Activated naive CD8-positive, alpha-beta T cell (primary cell): ENCODE measurements around the gene CEP350.

Source experiments
- H3K27ac Mint-ChIP-seq: one replicate; pipeline ENCODE4 v1.8.0; 2021; ENCODE audit warnings: mixed read lengths
- H3K27me3 Mint-ChIP-seq: one replicate; pipeline ENCODE4 v1.8.0; 2021; ENCODE audit warnings: mixed read lengths
- H3K36me3 Mint-ChIP-seq: one replicate; pipeline ENCODE4 v1.8.0; 2021; ENCODE audit warnings: mixed read lengths
- H3K4me1 Mint-ChIP-seq: one replicate; pipeline ENCODE4 v1.8.0; 2021; ENCODE audit warnings: low read depth, mixed read lengths
- H3K4me3 Mint-ChIP-seq: one replicate; pipeline ENCODE4 v1.8.0; 2021; ENCODE audit warnings: mild to moderate bottlenecking, mixed read lengths
- H3K9me3 Mint-ChIP-seq: one replicate; pipeline ENCODE4 v1.8.0; 2021; ENCODE audit warnings: low read depth, mixed read lengths

The CEP350 gene

GRCh38 chr1:180155182-180155682, 200.6 kb downstream of the CEP350 start:
- Mint-ChIP-seq H3K9me3 (no peaks in the 10 kb centered on the region), H3K4me1 (peaks cover 35% of the 10 kb centered on the region), H3K36me3 (no peaks in the 10 kb centered on the region)

GRCh38 chr1:180156201-180156600, 201.6 kb downstream of the CEP350 start:
- Mint-ChIP-seq H3K9me3 (no peaks in the 10 kb centered on the region), H3K27me3 (no peaks in the 10 kb centered on the region), H3K4me3 (peak overlapping the region; percentile 93), H3K36me3 (no peaks in the 10 kb centered on the region), H3K4me1 (peaks cover 37% of the 10 kb centered on the region), H3K27ac (no peak overlapping the region)

More at GRCh38 chr1:180155182-180155682, 200.6 kb downstream of the CEP350 start:
- peak overlapping the region; percentile 93 for H3K4me3 Mint-ChIP-seq
- no peaks in the 10 kb centered on the region for H3K27me3 Mint-ChIP-seq
- peak overlapping the region; percentile 89 for H3K27ac Mint-ChIP-seq

DNA sequence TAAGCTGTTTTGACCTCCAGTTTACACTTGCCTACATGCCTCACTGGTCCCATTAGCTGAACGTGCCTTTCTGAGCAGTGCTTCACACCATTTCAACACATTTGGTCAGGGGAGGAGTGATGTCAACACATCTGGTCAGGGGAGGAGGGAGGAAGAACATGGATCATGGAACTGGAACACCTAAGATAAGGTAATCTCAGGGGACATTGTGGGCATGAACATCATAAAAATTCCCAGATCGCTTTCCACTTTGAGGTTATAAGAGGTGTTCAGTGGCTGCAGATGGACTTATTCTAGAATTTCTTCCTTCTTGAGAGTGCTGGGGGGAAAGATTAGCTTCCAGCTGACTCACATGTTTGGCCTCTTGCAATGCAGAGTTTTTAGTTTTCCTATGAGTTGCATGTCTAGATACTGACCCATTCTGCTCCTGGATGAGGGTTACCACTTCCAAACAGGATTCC, 202.1 kb downstream of the CEP350 start:
- Mint-ChIP-seq H3K27ac (peak overlapping the region; percentile 17), H3K9me3 (no peaks in the 10 kb centered on the region), H3K4me3 (peak overlapping the region; percentile 93), H3K4me1 (peaks cover 37% of the 10 kb centered on the region), H3K36me3 (no peaks in the 10 kb centered on the region), H3K27me3 (no peaks in the 10 kb centered on the region)

- H3K27ac Mint-ChIP-seq, result peak overlapping the region; percentile 17
- no peaks in the 10 kb centered on the region for H3K9me3 Mint-ChIP-seq
- H3K27me3 Mint-ChIP-seq, result no peaks in the 10 kb centered on the region
- H3K4me3 Mint-ChIP-seq, result peak overlapping the region; percentile 93
- H3K36me3 Mint-ChIP-seq, result no peaks in the 10 kb centered on the region
- peaks cover 37% of the 10 kb centered on the region for H3K4me1 Mint-ChIP-seq
These were observed 202.5 kb downstream of the CEP350 start for GRCh38 chr1:180157108-180157507.

DNA sequence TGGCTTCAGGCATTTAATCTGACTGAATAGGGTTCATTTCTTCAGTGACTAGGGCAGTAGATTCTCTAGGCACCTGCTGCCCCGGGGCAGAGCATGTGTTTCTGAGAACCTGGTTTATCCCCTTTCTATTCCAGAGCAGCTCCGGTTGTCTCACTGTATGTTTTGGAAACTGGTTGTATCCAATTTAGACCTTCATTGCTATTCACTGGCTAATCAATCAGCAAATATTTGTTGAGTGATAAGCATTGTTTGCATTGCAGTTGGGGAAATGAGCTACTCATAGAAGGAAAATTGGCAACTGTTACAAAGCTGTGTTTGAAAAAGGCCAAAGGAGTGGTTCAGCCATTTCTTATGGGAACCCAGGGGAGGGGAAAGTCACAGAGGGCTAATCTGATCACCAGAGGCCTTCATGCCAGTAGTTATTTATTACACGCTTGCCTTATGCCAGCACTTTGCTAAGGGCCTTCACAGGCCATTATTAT, 203.0 kb downstream of the CEP350 start:
- Mint-ChIP-seq H3K36me3 (no peaks in the 10 kb centered on the region), H3K27me3 (no peaks in the 10 kb centered on the region), H3K4me1 (peaks cover 37% of the 10 kb centered on the region), H3K27ac (no peak overlapping the region), H3K9me3 (no peaks in the 10 kb centered on the region), H3K4me3 (no peak overlapping the region)

GRCh38 chr1:180158149-180159147, 203.8 kb downstream of the CEP350 start:
- Mint-ChIP-seq H3K4me3 (no peak overlapping the region), H3K4me1 (peaks cover 36% of the 10 kb centered on the region), H3K27ac (no peak overlapping the region)

GRCh38 chr1:180160357-180160756, 205.7 kb downstream of the CEP350 start:
- Mint-ChIP-seq H3K4me3 (no peak overlapping the region), H3K36me3 (peaks cover 1% of the 10 kb centered on the region), H3K27ac (no peak overlapping the region), H3K9me3 (no peaks in the 10 kb centered on the region), H3K4me1 (peaks cover 29% of the 10 kb centered on the region), H3K27me3 (no peaks in the 10 kb centered on the region)

More at GRCh38 chr1:180158149-180159147, 203.8 kb downstream of the CEP350 start:
- Mint-ChIP-seq H3K9me3 (no peaks in the 10 kb centered on the region), H3K27me3 (no peaks in the 10 kb centered on the region), H3K36me3 (no peaks in the 10 kb centered on the region)

GRCh38 chr1:180163041-180163440, 208.4 kb downstream of the CEP350 start:
- Mint-ChIP-seq H3K4me3 (no peak overlapping the region), H3K4me1 (peaks cover 9% of the 10 kb centered on the region), H3K9me3 (no peaks in the 10 kb centered on the region), H3K27me3 (no peaks in the 10 kb centered on the region), H3K27ac (no peak overlapping the region), H3K36me3 (peaks cover 4% of the 10 kb centered on the region)
